ENCODE data around the gene ZFP36L1. TPM values are rescaled to one million over a fixed set of nuclear protein-coding genes. Genes with fewer than 3 reads are reported as not detected.

The ZFP36L1 gene
- total RNA-seq, 1 donor from 2014 or later: 42.9 TPM

DNA sequence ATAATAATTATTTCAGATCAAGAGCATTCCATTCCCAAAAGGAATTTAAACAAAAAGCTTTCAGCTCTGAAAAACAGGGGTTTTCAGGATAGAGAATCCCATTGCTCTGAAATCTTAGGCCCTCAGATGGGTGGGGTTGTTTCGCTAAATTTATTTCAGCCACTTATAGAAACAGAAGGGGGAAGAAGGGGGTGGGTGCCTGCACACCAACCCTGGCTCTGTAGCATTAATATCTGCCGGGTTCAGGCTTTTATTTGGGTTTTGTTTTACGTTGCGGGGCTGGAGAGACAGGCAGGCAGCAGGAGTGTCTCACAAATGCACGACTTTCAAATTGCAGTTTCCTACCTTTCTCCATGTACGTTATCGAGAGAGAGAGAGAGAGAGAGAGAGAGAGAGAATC, 12.5 kb upstream of the ZFP36L1 start:
- Histone ChIP-seq H3K36me3 (no peaks in the 10 kb centered on the region), H3K9ac (no peak overlapping the region), H3K4me3 (no peak overlapping the region), H2AFZ (replicated peaks) (no peak overlapping the region), H3K9me3 (ENCODE audit: low read depth) (no peaks in the 10 kb centered on the region), H4K20me1 (ENCODE audit: low read depth) (no peaks in the 10 kb centered on the region), H3K27ac (no peak overlapping the region), H3F3A (ENCODE audit: low read depth) (no peaks in the 10 kb centered on the region), H3K4me2 (no peak overlapping the region), H3K27me3 (no peaks in the 10 kb centered on the region), H3K79me2 (ENCODE audit: low read depth) (no peaks in the 10 kb centered on the region), H3K4me1 (peaks cover 7% of the 10 kb centered on the region)
- peaks cover 56% of the 10 kb centered on the region for H3K9me3 Mint-ChIP-seq
- no peak overlapping the region for H3K27ac Mint-ChIP-seq
- H3K27me3 Mint-ChIP-seq (ENCODE audit: insufficient read depth, low read depth): peaks cover 3% of the 10 kb centered on the region
- TF ChIP-seq EZH2 (IDR thresholded peaks at IDR 0.05): no peak
- TF ChIP-seq EZH2phosphoT487 (IDR thresholded peaks at IDR 0.05): no peak
- TF ChIP-seq, protein P1, sequence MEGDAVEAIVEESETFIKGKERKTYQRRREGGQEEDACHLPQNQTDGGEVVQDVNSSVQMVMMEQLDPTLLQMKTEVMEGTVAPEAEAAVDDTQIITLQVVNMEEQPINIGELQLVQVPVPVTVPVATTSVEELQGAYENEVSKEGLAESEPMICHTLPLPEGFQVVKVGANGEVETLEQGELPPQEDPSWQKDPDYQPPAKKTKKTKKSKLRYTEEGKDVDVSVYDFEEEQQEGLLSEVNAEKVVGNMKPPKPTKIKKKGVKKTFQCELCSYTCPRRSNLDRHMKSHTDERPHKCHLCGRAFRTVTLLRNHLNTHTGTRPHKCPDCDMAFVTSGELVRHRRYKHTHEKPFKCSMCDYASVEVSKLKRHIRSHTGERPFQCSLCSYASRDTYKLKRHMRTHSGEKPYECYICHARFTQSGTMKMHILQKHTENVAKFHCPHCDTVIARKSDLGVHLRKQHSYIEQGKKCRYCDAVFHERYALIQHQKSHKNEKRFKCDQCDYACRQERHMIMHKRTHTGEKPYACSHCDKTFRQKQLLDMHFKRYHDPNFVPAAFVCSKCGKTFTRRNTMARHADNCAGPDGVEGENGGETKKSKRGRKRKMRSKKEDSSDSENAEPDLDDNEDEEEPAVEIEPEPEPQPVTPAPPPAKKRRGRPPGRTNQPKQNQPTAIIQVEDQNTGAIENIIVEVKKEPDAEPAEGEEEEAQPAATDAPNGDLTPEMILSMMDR (IDR thresholded peaks at IDR 0.05): no peak
- H3K4me1 Mint-ChIP-seq: peaks cover 20% of the 10 kb centered on the region
- no peak for DNase-seq (ENCODE audit: low spot score)
- H3K4me3 Mint-ChIP-seq: no peak overlapping the region
- H3K36me3 Mint-ChIP-seq: peaks cover 18% of the 10 kb centered on the region

DNA sequence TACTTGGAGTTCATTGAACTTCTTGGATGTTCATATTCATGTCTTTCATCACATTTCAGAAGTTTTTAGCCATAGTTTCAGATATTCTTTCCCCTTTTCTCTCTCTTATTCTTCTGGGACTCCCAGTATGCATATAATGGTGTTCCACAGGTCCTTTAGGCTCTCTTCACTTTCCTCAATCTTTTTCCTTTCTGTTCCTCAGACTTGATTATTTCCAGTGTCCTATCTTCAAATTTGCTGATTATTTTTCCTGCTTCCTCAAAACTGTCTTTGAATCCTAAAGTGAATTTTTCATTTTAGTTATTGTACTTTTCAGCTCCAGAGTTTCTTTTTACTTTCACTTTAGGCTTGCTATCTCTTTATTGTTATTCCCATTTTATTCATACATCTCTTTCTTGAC, 8.8 kb upstream of the ZFP36L1 start:
- H3K9me3 Mint-ChIP-seq: peaks cover 50% of the 10 kb centered on the region
- Histone ChIP-seq H4K20me1 (ENCODE audit: low read depth) (no peaks in the 10 kb centered on the region), H3K27me3 (no peaks in the 10 kb centered on the region), H3K4me1 (peaks cover 13% of the 10 kb centered on the region), H3K4me3 (no peak overlapping the region), H3K27ac (no peak overlapping the region), H3K4me2 (no peak overlapping the region), H3K9me3 (ENCODE audit: low read depth) (no peaks in the 10 kb centered on the region), H2AFZ (replicated peaks) (no peak overlapping the region), H3F3A (ENCODE audit: low read depth) (peaks cover 15% of the 10 kb centered on the region), H3K9ac (no peak overlapping the region), H3K36me3 (no peaks in the 10 kb centered on the region), H3K79me2 (ENCODE audit: low read depth) (no peaks in the 10 kb centered on the region)
- H3K36me3 Mint-ChIP-seq: peaks cover 19% of the 10 kb centered on the region
- H3K4me1 Mint-ChIP-seq: peaks cover 18% of the 10 kb centered on the region
- no peak overlapping the region for H3K4me3 Mint-ChIP-seq
- TF ChIP-seq EZH2phosphoT487 (IDR thresholded peaks at IDR 0.05) (no peak), EZH2 (IDR thresholded peaks at IDR 0.05) (no peak)
- TF ChIP-seq, protein P1 (IDR thresholded peaks at IDR 0.05): no peak
- peaks cover 4% of the 10 kb centered on the region for H3K27me3 Mint-ChIP-seq (ENCODE audit: insufficient read depth, low read depth)
- DNase-seq (ENCODE audit: low spot score): no peak
- H3K27ac Mint-ChIP-seq: no peak overlapping the region

GRCh38 chr14:68800953-68801352, 8.1 kb upstream of the ZFP36L1 start:
- Histone ChIP-seq H3K9me3 (ENCODE audit: low read depth) (no peaks in the 10 kb centered on the region), H3K9ac (no peak overlapping the region), H3K4me3 (no peak overlapping the region), H3K36me3 (no peaks in the 10 kb centered on the region), H3K79me2 (ENCODE audit: low read depth) (peaks cover 6% of the 10 kb centered on the region), H3K4me2 (no peak overlapping the region), H3K4me1 (peaks cover 16% of the 10 kb centered on the region), H3F3A (ENCODE audit: low read depth) (peaks cover 22% of the 10 kb centered on the region), H4K20me1 (ENCODE audit: low read depth) (no peaks in the 10 kb centered on the region), H2AFZ (replicated peaks) (no peak overlapping the region), H3K27ac (no peak overlapping the region), H3K27me3 (no peaks in the 10 kb centered on the region)
- DNase-seq (ENCODE audit: low spot score): no peak
- Mint-ChIP-seq H3K9me3 (peaks cover 47% of the 10 kb centered on the region), H3K36me3 (peaks cover 19% of the 10 kb centered on the region), H3K4me3 (no peak overlapping the region), H3K27me3 (ENCODE audit: insufficient read depth, low read depth) (peaks cover 7% of the 10 kb centered on the region), H3K27ac (no peak overlapping the region), H3K4me1 (peaks cover 20% of the 10 kb centered on the region)
- TF ChIP-seq, protein P1 (IDR thresholded peaks at IDR 0.05): no peak
- TF ChIP-seq EZH2 (IDR thresholded peaks at IDR 0.05): no peak
- no peak for TF ChIP-seq EZH2phosphoT487 (IDR thresholded peaks at IDR 0.05)
